Karpas-422 (cell line): ENCODE results near the gene CPAMD8. TPM values are rescaled to one million over a fixed set of nuclear protein-coding genes. Genes with fewer than 3 reads are reported as not detected.
"Not testable (repeated sequence)": the region's sequence is repeated elsewhere in the genome, so short reads cannot be mapped to it uniquely, and the experiment has no call there.

Experiments used
- DNase-seq: peaks from one replicate; pipeline ENCODE4 v3.0.0-alpha.2; 2015
- H2AFZ ChIP-seq: fragments of 200-600 bp; sonication (generic); 2 replicates; pipeline ENCODE4 v1.6.1; 2014; ENCODE audit warnings: antibody characterized with exemption, low read length, mixed read lengths
- H3K27ac ChIP-seq: fragments of 200-600 bp; sonication (generic); 2 replicates; pipeline ENCODE4 v1.5.1; 2014; ENCODE audit warnings: mild to moderate bottlenecking, low read length, moderate library complexity
- H3K27me3 ChIP-seq: fragments of 200-600 bp; sonication (generic); 2 replicates; pipeline ENCODE4 v1.6.1; 2014; ENCODE audit warnings: low read length, mixed read lengths
- H3K36me3 ChIP-seq: fragments of 200-600 bp; sonication (generic); 2 replicates; pipeline ENCODE4 v1.6.1; 2014; ENCODE audit warnings: low read length, mixed read lengths; ENCODE audit not compliant: insufficient read depth
- H3K4me1 ChIP-seq: fragments of 200-600 bp; sonication (generic); 2 replicates; pipeline ENCODE4 v1.6.1; 2014; ENCODE audit warnings: mild to moderate bottlenecking, low read length, mixed read lengths
- H3K4me2 ChIP-seq: fragments of 200-600 bp; sonication (generic); 2 replicates; pipeline ENCODE4 v1.6.1; 2014; ENCODE audit warnings: low read length, low read depth, mild to moderate bottlenecking; ENCODE audit not compliant: poor library complexity, severe bottlenecking
- H3K4me3 ChIP-seq: fragments of 200-600 bp; sonication (generic); 2 replicates; pipeline ENCODE4 v1.5.1; 2014; ENCODE audit warnings: mild to moderate bottlenecking, antibody characterized with exemption, low read length, mixed read lengths
- H3K79me2 ChIP-seq: fragments of 200-600 bp; sonication (generic); 2 replicates; pipeline ENCODE4 v1.6.1; 2014; ENCODE audit warnings: mild to moderate bottlenecking, low read length, mixed read lengths
- H3K9ac ChIP-seq: fragments of 200-600 bp; sonication (generic); 2 replicates; pipeline ENCODE4 v1.6.0; 2014; ENCODE audit warnings: low read length
- H3K9me2 ChIP-seq: fragments of 200-600 bp; sonication (generic), shearing (Covaris generic); replicated peaks from 2 replicates; pipeline ENCODE4 v1.6.0; 2014; ENCODE audit warnings: mild to moderate bottlenecking, low read length, moderate library complexity; ENCODE audit not compliant: insufficient read depth
- H3K9me3 ChIP-seq: fragments of 300-700, 200-600 bp; sonication (generic); 2 replicates; pipeline ENCODE4 v1.6.1; 2014; ENCODE audit warnings: low read length, mixed read lengths
- H4K20me1 ChIP-seq: fragments of 200-600 bp; sonication (generic); 2 replicates; pipeline ENCODE4 v1.6.1; 2014; ENCODE audit warnings: mild to moderate bottlenecking, antibody characterized with exemption, low read length, low read depth; ENCODE audit not compliant: insufficient read depth
- total RNA-seq: library from RNA; depleted of rRNA; stranded (reverse); fragments of >200 nt; shearing (Covaris generic); gene quantifications from 2 replicates; pipeline ENCODE4 v1.2.3, GENCODE V29; 2014; ENCODE audit warnings: low replicate concordance

Gene CPAMD8
- total RNA-seq, 1 experiment from 2014 or later: not detected

GRCh38 chr19:16958277-16958676, 68.3 kb downstream of the CPAMD8 start:
- H3K4me1 ChIP-seq: peaks cover 15% of the 10 kb centered on the region
- H3K27me3 ChIP-seq, H3K27ac ChIP-seq, H3K4me3 ChIP-seq, H3K9ac ChIP-seq, H4K20me1 ChIP-seq, H3K36me3 ChIP-seq, H3K4me2 ChIP-seq, DNase-seq, H3K9me3 ChIP-seq, H2AFZ ChIP-seq, H3K9me2 ChIP-seq, H3K79me2 ChIP-seq: not testable (repeated sequence)

- H3K4me2 ChIP-seq: no peak overlapping the region
- no peak overlapping the region for H3K27ac ChIP-seq
- no peak for DNase-seq
- H3K9me2 ChIP-seq: no peaks in the 10 kb centered on the region
- H3K36me3 ChIP-seq: no peaks in the 10 kb centered on the region
- H3K79me2 ChIP-seq: no peaks in the 10 kb centered on the region
- H3K4me1 ChIP-seq: peaks cover 15% of the 10 kb centered on the region
- H3K27me3 ChIP-seq: no peaks in the 10 kb centered on the region
- H3K9me3 ChIP-seq: no peaks in the 10 kb centered on the region
- no peak overlapping the region for H2AFZ ChIP-seq
- no peak overlapping the region for H3K9ac ChIP-seq
- H3K4me3 ChIP-seq: no peak overlapping the region
- H4K20me1 ChIP-seq: no peaks in the 10 kb centered on the region
Observed at GRCh38 chr19:16957855-16958254, 68.8 kb downstream of the CPAMD8 start.

- Histone ChIP-seq H4K20me1 (no peaks in the 10 kb centered on the region), H3K9me2 (no peaks in the 10 kb centered on the region), H3K4me2 (no peak overlapping the region), H3K27me3 (no peaks in the 10 kb centered on the region), H3K79me2 (no peaks in the 10 kb centered on the region), H2AFZ (no peak overlapping the region), H3K9me3 (no peaks in the 10 kb centered on the region), H3K27ac (no peak overlapping the region), H3K9ac (no peak overlapping the region), H3K4me1 (peaks cover 15% of the 10 kb centered on the region), H3K4me3 (no peak overlapping the region), H3K36me3 (no peaks in the 10 kb centered on the region)
- DNase-seq: no peak
Observed at GRCh38 chr19:16957151-16957701, 69.4 kb downstream of the CPAMD8 start.

- Histone ChIP-seq H4K20me1 (no peaks in the 10 kb centered on the region), H3K9me2 (no peaks in the 10 kb centered on the region), H3K9ac (no peak overlapping the region), H3K4me3 (no peak overlapping the region), H3K9me3 (no peaks in the 10 kb centered on the region), H3K36me3 (no peaks in the 10 kb centered on the region), H3K4me2 (no peak overlapping the region), H2AFZ (no peak overlapping the region), H3K27ac (no peak overlapping the region), H3K79me2 (no peaks in the 10 kb centered on the region), H3K4me1 (peaks cover 15% of the 10 kb centered on the region), H3K27me3 (no peaks in the 10 kb centered on the region)
- no peak for DNase-seq
Observed at GRCh38 chr19:16955161-16955560, 71.4 kb downstream of the CPAMD8 start.

- Histone ChIP-seq H3K9me3 (no peaks in the 10 kb centered on the region), H2AFZ (no peak overlapping the region), H3K27ac (no peak overlapping the region), H3K27me3 (no peaks in the 10 kb centered on the region), H3K4me2 (no peak overlapping the region), H3K79me2 (no peaks in the 10 kb centered on the region), H3K4me3 (no peak overlapping the region), H3K36me3 (no peaks in the 10 kb centered on the region), H3K9me2 (no peaks in the 10 kb centered on the region), H4K20me1 (no peaks in the 10 kb centered on the region), H3K4me1 (peaks cover under 1% of the 10 kb centered on the region; the same call in 1 of the 2 replicates), H3K9ac (no peak overlapping the region)
- no peak for DNase-seq
Observed at GRCh38 chr19:16952046-16952445, 74.6 kb downstream of the CPAMD8 start.

GRCh38 chr19:16951529-16951928, 75.1 kb downstream of the CPAMD8 start:
- H3K79me2 ChIP-seq: no peaks in the 10 kb centered on the region
- no peaks in the 10 kb centered on the region for H3K27me3 ChIP-seq
- no peaks in the 10 kb centered on the region; the same call in 1 of the 2 replicates for H3K4me1 ChIP-seq
- H4K20me1 ChIP-seq: no peaks in the 10 kb centered on the region
- H2AFZ ChIP-seq: no peak overlapping the region
- no peak for DNase-seq
- no peak overlapping the region for H3K27ac ChIP-seq
- H3K9ac ChIP-seq: no peak overlapping the region
- H3K4me2 ChIP-seq: no peak overlapping the region
- no peaks in the 10 kb centered on the region for H3K9me3 ChIP-seq
- no peaks in the 10 kb centered on the region for H3K36me3 ChIP-seq
- no peaks in the 10 kb centered on the region for H3K9me2 ChIP-seq
- no peak overlapping the region for H3K4me3 ChIP-seq

- H3K4me2 ChIP-seq: no peak overlapping the region
- H3K9me3 ChIP-seq: no peaks in the 10 kb centered on the region
- no peak overlapping the region for H3K9ac ChIP-seq
- H3K36me3 ChIP-seq: no peaks in the 10 kb centered on the region
- no peaks in the 10 kb centered on the region for H3K79me2 ChIP-seq
- H4K20me1 ChIP-seq: no peaks in the 10 kb centered on the region
- DNase-seq: no peak
- no peaks in the 10 kb centered on the region for H3K9me2 ChIP-seq
- no peak overlapping the region for H2AFZ ChIP-seq
- no peaks in the 10 kb centered on the region; the same call in 1 of the 2 replicates for H3K4me1 ChIP-seq
- H3K27ac ChIP-seq: no peak overlapping the region
- no peak overlapping the region for H3K4me3 ChIP-seq
- H3K27me3 ChIP-seq: no peaks in the 10 kb centered on the region
Observed at GRCh38 chr19:16949496-16950023, 77.0 kb downstream of the CPAMD8 start.

GRCh38 chr19:16946951-16947940, 79.4 kb downstream of the CPAMD8 start:
- Histone ChIP-seq H2AFZ (no peak overlapping the region), H3K9ac (no peak overlapping the region), H3K9me3 (no peaks in the 10 kb centered on the region), H4K20me1 (no peaks in the 10 kb centered on the region), H3K27ac (no peak overlapping the region), H3K9me2 (no peaks in the 10 kb centered on the region), H3K79me2 (no peaks in the 10 kb centered on the region), H3K4me3 (no peak overlapping the region), H3K36me3 (no peaks in the 10 kb centered on the region), H3K4me1 (no peaks in the 10 kb centered on the region), H3K4me2 (no peak overlapping the region), H3K27me3 (no peaks in the 10 kb centered on the region)
- DNase-seq: no peak
